IPS-20b (cell line): ENCODE measurements around the gene PARD6A.
"Not testable (repeated sequence)": the region's sequence is repeated elsewhere in the genome, so short reads cannot be mapped to it uniquely, and the experiment has no call there.

ENCODE experiments used
- H3K27ac ChIP-seq: one replicate; pipeline ENCODE4 v1.5.1; 2013; ENCODE audit warnings: low read length
- H3K27me3 ChIP-seq: 2 replicates; pipeline ENCODE4 v1.6.1; 2013; ENCODE audit warnings: mild to moderate bottlenecking, low read length, inconsistent platforms; ENCODE audit not compliant: insufficient read depth
- H3K36me3 ChIP-seq: 2 replicates; pipeline ENCODE4 v1.6.1; 2013; ENCODE audit warnings: low read depth, mild to moderate bottlenecking, inconsistent platforms, low read length, moderate library complexity; ENCODE audit not compliant: insufficient read depth
- H3K4me1 ChIP-seq: 2 replicates; pipeline ENCODE4 v1.6.1; 2013; ENCODE audit warnings: mild to moderate bottlenecking, control low read depth, inconsistent platforms, low read length, moderate library complexity; ENCODE audit not compliant: insufficient read depth
- H3K4me3 ChIP-seq: 2 replicates; pipeline ENCODE4 v1.5.1; 2013; ENCODE audit warnings: mild to moderate bottlenecking, low read length, inconsistent platforms
- H3K9ac ChIP-seq: 2 replicates; pipeline ENCODE4 v1.6.1; 2013; ENCODE audit warnings: low read depth, mild to moderate bottlenecking, inconsistent platforms, low read length, moderate library complexity
- H3K9me3 ChIP-seq: 2 replicates; pipeline ENCODE4 v1.6.1; 2013; ENCODE audit warnings: mild to moderate bottlenecking, low read depth, low read length, inconsistent platforms; ENCODE audit not compliant: insufficient read depth

PARD6A gene

DNA sequence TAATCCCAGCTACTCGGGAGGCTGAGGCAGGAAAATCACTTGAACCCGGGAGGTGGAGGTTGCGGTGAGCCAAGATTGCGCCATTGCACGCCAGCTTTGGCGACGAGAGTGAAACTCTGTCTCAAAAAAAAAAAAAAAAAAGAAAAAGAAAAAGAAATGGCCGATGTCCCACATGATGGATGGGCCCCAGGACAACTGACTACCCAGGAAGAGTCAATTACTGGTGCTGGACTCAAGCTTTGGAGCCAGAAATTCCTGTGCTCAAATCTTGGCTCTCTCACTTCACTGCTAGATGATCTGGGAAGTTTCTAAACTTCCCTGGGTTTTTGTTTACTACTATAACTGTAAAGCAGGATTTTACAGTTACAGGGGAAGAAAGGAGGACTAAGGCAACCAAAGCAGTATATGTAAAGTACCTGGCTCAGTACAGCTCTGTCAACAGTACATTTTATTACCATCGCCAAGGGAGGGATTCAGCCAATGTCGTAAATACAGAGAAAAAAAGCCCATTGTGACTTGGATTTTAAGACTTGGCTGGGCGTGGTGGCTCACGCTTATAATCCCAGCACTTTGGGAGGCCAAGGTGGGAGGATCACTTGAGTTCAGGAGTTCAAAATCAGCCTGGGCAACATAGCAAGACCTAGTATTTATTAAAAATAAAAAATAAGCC, 17.7 kb downstream of the PARD6A start:
- Histone ChIP-seq H3K4me3 (no peak overlapping the region), H3K27ac (no peak overlapping the region), H3K9me3 (no peaks in the 10 kb centered on the region), H3K4me1 (no peaks in the 10 kb centered on the region), H3K36me3 (peaks cover 18% of the 10 kb centered on the region; the same call in 1 of the 2 replicates), H3K27me3 (no peaks in the 10 kb centered on the region), H3K9ac (no peak overlapping the region)

DNA sequence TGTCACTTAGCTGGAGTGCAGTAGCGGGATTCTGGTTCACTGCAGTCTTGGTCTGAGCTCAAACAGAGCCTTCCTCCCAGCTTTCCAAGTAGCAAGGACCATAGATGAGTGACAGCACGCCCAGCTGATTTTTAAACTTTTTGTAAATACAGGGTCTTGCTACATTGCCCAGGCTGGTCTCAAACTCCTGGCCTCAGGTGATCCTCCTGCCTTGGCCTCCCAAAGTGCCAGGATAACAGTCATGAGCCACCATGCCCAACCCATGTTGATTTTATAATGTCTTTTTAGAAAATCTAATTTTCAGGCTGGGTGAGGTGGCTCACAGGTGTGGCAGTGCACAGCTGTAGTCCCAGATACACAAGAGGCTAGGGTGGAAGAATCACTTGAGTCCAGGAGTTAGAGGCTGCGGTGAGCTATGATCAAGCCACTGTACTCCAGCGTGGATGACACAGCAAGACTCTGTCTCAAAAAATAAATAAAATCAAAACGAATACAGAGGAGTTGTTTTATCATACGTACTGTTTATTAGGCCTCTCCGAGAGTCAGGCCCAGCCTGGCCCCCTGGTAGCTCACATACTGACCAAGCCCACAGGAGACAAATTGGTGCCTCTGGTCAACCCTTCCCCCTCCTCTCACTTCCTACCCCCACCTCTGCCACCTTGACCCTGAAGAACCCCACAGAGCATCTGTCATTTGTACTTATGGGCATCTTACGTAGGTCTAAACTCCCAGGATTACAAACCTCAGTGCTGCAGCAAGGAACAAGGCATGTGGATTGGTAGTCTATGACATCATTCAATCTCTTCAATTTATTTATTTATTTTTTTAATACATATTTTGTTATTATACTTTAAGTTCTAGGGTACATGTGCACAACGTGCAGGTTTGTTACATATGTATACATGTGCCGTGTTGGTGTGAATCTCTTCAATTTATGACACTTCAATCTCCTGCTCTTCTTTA, 19.5 kb downstream of the PARD6A start:
- Histone ChIP-seq H3K27me3 (no peaks in the 10 kb centered on the region), H3K4me1 (no peaks in the 10 kb centered on the region), H3K36me3 (peaks cover 31% of the 10 kb centered on the region; the same call in 1 of the 2 replicates), H3K9me3 (no peaks in the 10 kb centered on the region), H3K4me3 (no peak overlapping the region), H3K9ac (no peak overlapping the region), H3K27ac (no peak overlapping the region)

DNA sequence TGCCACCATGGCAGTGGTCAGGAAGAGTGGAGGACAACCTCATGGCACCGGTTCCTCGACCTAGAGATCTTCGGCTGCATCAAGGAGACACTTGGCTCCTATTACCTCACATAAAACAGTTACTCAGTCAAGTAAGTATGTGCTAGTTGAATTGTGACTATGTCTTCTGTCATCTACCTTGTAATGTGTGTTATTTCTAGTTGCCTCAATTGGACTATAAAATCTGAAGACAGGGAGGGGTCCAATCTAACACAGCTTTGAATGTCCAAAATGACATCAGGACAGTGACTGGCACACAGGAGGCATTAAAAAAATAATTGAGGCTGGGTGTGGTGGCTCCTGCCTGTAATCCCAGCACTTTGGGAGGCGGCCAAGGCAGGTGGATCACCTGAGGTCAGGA, 23.0 kb downstream of the PARD6A start:
- H3K9me3 ChIP-seq: no peaks in the 10 kb centered on the region
- no peak overlapping the region for H3K27ac ChIP-seq
- H3K4me3 ChIP-seq: no peak overlapping the region
- H3K27me3 ChIP-seq: no peaks in the 10 kb centered on the region
- H3K9ac ChIP-seq: no peak overlapping the region
- peaks cover 36% of the 10 kb centered on the region; the same call in 1 of the 2 replicates for H3K36me3 ChIP-seq
- H3K4me1 ChIP-seq: no peaks in the 10 kb centered on the region

DNA sequence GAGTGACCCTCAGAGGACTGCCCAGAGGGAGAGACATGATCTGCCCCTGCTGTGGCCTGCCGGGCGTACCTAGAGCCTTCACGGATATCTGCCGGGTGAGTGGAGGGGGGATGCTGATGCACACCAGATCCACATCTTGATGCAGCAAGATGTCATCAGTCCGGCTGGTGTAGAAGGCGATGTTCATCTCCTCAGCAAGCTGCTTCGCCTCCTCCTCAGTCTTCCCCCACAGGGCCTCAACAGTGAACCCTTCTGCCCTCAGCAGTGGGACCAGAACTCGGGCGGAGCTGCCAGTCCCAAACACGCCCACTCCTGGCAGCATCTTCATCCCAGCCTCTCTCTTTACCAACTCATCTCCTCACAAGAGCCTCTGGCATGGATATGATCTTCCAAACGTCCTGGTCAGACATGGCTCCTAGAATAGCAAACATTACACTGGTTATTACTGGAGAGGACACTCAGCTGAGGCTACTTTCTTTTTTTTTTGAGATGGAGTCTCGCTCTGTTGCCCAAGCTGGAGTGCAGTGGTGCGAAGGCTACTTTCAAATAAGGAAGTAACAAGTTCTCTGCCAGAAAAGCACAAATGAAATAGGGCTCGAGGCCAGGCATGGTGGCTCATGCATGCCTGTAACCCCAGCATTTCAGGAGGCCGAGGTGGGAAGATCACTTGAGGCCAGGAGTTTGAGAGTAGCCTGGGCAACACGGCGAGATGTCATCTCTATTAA, 24.8 kb downstream of the PARD6A start:
- Histone ChIP-seq H3K4me1 (no peaks in the 10 kb centered on the region), H3K27ac (no peak overlapping the region), H3K4me3 (no peak overlapping the region), H3K27me3 (no peaks in the 10 kb centered on the region), H3K9me3 (no peaks in the 10 kb centered on the region), H3K9ac (no peak overlapping the region), H3K36me3 (peaks cover 30% of the 10 kb centered on the region; the same call in 1 of the 2 replicates)

DNA sequence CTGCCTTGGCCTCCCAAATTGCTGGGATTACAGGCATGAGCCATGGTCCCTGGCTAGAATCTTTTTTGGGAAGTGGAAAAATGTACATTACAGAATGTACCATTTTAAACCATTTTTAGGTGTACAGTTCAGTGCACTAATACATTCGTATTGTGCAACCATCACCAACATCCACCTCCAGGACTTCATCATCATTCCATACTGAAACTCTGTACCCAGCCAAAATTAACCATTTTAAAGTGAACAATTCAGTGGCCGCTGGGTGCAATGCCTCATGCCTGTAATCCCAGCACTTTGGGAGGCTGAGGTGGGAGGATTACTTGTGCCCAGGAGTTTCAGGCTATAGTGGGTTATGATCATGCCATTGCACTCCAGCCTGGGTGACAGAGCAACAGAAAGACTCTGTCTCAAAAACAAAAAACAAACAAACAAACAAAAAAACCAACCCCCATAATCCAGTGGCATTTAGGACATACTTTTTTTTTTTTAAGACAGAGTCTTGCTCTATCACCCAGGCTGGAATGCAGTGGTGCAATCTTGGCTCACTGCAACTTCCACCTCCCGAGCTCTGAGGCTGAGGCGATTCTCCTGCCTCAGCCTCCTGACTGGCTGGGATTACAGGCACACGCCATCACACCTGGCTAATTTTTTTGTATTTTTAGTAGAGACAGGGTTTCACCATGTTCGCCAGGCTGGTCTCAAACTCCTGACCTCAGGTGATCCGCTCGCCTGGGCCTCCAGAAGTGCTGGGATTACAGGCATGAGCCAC, 32.9 kb downstream of the PARD6A start:
- H3K36me3 ChIP-seq, H3K27ac ChIP-seq, H3K27me3 ChIP-seq, H3K4me3 ChIP-seq, H3K9me3 ChIP-seq, H3K9ac ChIP-seq, H3K4me1 ChIP-seq: not testable (repeated sequence)

DNA sequence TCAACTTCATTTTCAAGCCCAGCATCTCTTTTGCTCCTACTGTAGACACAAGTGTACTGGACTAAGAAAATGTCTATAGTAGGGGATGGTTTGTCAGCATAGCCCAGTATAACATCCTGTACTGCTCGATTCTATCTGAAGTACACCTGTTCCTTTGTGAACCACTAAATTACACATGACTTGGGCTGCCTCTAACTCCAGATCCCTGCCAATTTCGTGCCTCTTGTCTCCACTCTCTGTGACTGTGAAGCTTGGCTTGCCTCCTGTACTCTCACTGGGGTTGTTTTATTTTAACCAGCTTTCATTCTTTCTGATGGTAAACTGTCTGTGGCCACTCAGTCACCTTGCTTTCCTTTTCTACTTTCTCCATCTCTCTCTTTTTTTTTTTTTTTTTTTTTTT, 33.9 kb downstream of the PARD6A start:
- no peak overlapping the region for H3K27ac ChIP-seq

DNA sequence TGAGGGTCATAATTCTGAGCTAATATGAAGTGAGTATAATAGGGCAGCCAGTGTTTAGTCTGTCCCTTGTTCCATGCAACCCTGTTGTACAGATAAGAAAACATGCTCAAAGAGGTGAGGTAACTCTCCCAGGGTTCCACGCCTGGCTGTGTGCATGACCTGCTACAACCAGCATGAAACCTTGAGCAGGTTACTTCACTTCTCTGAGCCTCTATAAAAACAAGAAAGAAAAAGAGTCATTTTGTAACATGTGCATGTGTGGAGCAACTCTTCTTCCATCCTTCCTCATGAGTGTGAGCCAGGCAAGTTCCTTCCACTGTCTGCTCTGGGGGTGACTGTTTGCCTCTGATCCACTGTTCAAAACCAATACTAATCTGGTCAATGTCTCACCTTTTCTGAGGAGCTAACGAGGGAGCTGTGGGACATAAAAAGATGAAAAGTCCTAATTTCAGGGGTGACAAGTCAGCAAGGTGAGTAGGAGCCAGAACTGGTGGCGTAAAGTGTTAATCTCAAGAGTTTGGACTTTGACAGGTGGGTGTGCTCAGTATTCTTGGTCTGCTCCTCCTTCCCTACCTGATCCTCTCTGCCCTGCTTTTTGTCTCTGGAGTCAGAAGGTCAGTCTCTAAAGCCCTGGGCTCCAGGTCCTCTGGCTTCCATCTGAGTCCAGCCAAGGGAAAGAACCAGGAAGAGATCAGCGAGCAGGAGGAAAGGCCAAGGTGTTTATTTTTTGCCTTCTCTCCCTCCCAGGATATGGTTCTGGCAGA, 36.8 kb downstream of the PARD6A start:
- Histone ChIP-seq H3K4me1 (no peaks in the 10 kb centered on the region), H3K27me3 (no peaks in the 10 kb centered on the region), H3K27ac (no peak overlapping the region), H3K9me3 (no peaks in the 10 kb centered on the region), H3K36me3 (0 out of 2 replicates have a peak, but pooled peaks cover 5% of the 10 kb centered on the region), H3K4me3 (no peak overlapping the region), H3K9ac (no peak overlapping the region)

More for the DNA sequence above, 33.9 kb downstream of the PARD6A start:
- Histone ChIP-seq H3K9ac (no peak overlapping the region), H3K4me3 (no peak overlapping the region), H3K36me3 (peaks cover 5% of the 10 kb centered on the region; the same call in 1 of the 2 replicates), H3K9me3 (no peaks in the 10 kb centered on the region), H3K4me1 (no peaks in the 10 kb centered on the region), H3K27me3 (no peaks in the 10 kb centered on the region)

DNA sequence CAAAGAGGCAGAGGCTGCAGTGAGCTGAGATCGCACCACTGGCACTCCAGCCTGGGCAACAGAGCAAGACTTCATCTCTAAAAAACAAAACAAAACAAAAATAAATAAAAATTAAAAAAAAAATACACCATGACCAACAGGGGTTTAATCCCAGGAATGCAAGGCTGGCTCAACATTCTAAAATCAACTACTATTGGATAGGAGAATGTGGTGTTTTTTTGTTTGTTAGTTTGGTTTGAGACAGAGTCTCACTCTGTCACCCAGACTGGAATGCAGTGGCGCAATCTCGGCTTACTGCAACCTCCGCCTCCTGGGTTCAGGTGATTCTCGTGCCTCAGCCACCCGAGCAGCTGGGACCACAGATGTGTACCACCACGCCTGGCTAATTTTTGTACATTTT, 38.5 kb downstream of the PARD6A start:
- Histone ChIP-seq H3K9me3 (no peaks in the 10 kb centered on the region), H3K27ac (no peak overlapping the region), H3K4me1 (no peaks in the 10 kb centered on the region), H3K36me3 (0 out of 2 replicates have a peak, but pooled peaks cover 5% of the 10 kb centered on the region), H3K27me3 (no peaks in the 10 kb centered on the region), H3K9ac (no peak overlapping the region), H3K4me3 (no peak overlapping the region)

DNA sequence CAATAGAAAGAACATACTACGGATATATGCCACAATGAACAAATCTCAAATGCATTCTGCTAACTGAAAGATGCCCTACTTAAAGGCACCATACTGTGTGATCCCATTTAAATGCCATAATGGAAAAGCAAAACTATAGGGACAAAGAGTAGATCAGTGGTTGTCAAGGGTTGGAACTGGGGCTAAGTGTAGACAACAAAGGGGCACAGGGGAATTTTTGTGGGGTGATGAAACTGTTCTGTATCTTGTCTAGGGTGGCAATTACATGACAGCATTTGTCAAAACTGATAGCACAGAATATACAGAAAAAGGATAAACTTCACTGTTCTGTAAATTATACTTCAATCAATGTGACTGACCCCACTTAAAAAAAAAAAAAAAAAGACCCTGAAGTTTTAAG, 40.7 kb downstream of the PARD6A start:
- Histone ChIP-seq H3K4me1 (no peaks in the 10 kb centered on the region), H3K9ac (no peak overlapping the region), H3K36me3 (0 out of 2 replicates have a peak, but pooled peaks cover 5% of the 10 kb centered on the region), H3K4me3 (no peak overlapping the region), H3K27ac (no peak overlapping the region), H3K9me3 (no peaks in the 10 kb centered on the region), H3K27me3 (no peaks in the 10 kb centered on the region)

DNA sequence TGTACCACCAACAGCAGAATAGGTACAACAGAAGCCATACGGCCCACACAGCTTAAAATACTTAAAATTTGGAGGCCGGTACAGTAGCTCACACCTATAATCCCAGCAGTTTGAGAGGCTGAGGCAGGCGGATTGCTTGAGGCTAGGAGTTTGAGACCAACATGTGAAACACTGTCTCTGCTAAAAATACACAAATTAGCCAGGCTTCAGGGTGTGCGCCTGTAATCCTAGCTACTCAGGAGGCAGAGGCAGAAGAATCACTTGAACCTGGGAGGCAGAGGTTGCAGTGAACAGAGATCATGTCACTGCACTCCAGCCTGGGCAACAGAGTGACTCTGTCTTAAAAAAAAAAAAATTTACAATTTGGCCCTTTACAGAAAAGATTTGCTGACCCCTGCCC, 41.4 kb downstream of the PARD6A start:
- H3K4me1 ChIP-seq: no peaks in the 10 kb centered on the region
- no peaks in the 10 kb centered on the region for H3K27me3 ChIP-seq
- H3K36me3 ChIP-seq: 0 out of 2 replicates have a peak, but pooled peaks cover 4% of the 10 kb centered on the region
- no peaks in the 10 kb centered on the region for H3K9me3 ChIP-seq
- no peak overlapping the region for H3K4me3 ChIP-seq
- no peak overlapping the region for H3K9ac ChIP-seq
- H3K27ac ChIP-seq: no peak overlapping the region
